GM19099 (cell line): Measurements from ENCODE around the gene ME1.

ENCODE experiments used
- POLR2A ChIP-seq: IDR thresholded peaks from 3 replicates; pipeline ENCODE4 v1.6.1; 2011; ENCODE audit warnings: low read depth; ENCODE audit not compliant: insufficient read length; ENCODE audit errors: extremely low read depth

ME1 gene

GRCh38 chr6:83190626-83191025 lies 240.2 kb downstream of the ME1 start:
- TF ChIP-seq POLR2A = no peak

- TF ChIP-seq POLR2A = no peak
Observed at GRCh38 chr6:83188501-83188900, 242.3 kb downstream of the ME1 start.

GRCh38 chr6:83185096-83185495 lies 245.8 kb downstream of the ME1 start:
- TF ChIP-seq POLR2A = no peak

DNA sequence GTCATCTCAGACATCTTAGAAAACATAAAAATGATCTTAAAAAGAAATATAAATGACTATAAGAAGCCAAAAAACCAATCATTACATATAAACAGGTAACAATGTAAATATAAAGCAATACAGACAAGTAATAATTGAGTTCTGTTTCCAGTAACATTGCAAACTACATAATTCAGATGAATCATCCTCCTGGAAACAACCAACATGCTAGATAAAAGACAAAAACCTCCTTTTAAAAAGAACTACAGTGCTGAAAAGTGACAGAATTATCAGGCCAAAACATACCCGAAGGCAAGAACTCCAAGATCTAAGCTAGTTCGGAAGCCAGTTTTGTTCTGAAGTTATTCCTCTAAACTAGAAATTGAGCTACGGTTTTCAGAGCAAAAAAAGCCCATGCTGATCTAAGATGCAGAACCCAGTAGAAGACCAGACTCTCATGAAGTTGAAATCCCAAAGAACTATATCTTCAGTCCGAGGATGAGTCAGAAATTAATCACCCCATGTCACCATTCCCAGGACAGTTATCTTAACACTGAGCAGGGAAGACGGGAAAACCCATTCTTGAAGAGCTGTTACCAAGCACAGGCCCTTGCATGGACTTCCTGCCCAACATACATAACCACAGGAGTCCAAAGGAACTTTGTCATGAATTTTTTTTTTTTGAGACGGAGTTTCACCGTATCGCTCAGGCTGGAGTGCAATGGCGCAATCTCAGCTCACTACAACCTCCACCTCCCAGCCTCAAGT lies 247.6 kb downstream of the ME1 start:
- TF ChIP-seq POLR2A = no peak

GRCh38 chr6:83182114-83182513 lies 248.7 kb downstream of the ME1 start:
- TF ChIP-seq POLR2A = no peak

DNA sequence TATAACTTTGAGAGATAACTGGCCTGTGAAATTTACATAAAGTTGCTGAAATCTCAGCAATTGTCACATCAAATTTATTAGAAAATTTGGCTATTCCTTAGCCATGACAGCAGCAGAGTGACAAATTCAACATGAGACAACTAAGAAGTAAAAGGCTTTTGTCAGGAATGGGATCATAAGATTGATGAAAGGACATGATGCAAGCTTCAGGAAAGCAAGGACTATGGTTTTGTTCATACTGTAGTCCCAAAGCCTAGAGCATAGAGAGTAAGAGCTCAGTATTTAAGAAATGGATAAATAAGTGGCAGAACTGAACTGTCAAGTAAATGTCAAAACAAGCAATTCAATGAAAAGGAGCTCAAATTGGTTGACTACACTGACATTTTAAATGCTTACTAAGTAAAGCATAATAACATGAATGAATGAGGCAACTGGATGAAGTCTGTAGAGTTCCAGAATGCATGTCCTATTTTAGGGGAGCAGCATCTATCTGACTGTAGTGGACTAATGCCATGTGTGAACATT lies 250.4 kb downstream of the ME1 start:
- no peak for TF ChIP-seq POLR2A

DNA sequence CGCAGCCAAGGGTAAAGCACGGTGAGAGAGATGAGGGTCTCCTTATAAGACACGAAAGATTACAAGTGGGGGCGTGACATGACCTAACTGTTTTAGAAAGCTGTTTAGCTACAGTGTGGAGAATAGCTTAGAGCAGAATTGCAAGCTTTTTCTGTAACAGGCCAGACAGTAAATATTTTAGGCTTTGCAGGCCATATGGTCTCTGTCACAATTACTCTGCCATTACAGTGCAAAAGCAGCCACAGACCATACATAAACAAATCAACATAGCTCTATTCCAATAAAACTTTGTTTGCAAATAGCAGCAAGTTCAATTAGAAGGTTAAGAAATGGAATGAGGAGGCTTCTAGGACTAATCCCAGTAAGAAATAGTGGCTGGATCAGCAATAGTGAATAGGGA lies 254.6 kb downstream of the ME1 start:
- no peak for TF ChIP-seq POLR2A

DNA sequence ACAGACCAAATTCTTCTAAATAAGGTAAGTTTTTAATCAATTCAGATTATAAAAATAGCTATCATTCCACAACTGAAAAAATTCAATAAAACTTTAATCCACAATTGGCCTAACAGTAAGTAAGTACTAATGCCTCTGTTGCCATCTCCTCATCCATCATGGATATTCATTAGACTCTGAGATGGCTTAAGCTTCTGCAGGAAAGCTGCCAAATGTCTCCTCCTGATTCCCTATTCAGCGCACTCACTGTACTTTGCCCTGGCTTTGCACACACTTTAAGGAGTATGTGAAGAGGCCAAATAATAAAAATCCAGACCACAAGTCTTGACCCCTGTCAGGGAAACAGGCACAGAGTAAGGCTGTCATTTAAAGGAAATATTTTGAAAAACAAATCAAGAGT lies 261.3 kb downstream of the ME1 start:
- no peak for TF ChIP-seq POLR2A

DNA sequence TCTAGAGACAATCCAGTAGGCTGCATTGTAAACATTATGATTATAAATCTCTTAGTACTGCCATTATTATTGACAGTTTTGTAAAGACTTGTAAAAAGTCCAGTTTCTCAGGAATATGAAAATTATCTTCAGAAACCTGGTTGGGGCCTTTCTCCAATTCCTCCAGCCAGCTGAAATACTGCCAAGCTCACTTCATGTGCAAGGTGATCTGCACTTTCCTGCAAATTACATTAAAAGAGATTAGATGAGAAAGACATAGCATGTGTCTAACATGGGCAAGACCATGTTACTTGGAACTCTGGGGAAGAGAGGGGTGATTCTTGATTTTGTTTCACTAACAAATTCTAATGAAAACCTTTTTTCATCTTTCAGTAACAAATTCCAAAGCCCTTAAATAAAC lies 261.7 kb downstream of the ME1 start:
- no peak for TF ChIP-seq POLR2A

DNA sequence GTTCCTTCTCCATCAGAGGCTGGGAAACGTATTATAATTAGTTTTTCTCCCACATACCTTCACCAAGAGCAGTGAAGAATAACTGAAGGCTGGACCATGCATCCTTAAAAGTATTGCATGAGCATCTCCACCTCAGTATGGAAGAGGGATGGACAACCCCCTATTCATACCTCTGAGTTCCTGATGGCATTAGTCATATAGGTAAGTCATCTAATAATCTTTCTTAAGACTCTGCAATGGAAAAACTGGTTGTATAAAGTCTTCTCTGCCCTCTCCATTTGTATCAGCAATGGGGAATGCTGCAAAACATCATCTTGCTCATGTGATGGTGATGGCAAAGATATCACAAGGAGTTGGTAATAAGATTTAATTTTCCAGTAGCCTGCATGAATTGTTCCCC lies 262.3 kb downstream of the ME1 start:
- TF ChIP-seq POLR2A = no peak

GRCh38 chr6:83167726-83168278 lies 263.0 kb downstream of the ME1 start:
- no peak for TF ChIP-seq POLR2A
